Body of pancreas (tissue), 4 donors: Measurements from ENCODE around the gene AWAT2.

Source experiments
- CTCF ChIP-seq, 7 experiments: fragments of 450-650 bp in 4 of 7; fragments of 200-600 bp in 3 of 7; sonication (generic) in 3 of 7; IDR thresholded peaks; one replicate each; pipeline ENCODE4 v1.5.1; 2016 to 2019; ENCODE audit warnings: antibody characterized with exemption in 7 of 7
- POLR2A ChIP-seq, 3 donors: fragments of 450-650 bp; IDR thresholded peaks; one replicate each; pipeline ENCODE4 v1.6.1; 2016; ENCODE audit warnings: antibody characterized with exemption in 3 of 3, mild to moderate bottlenecking in 2 of 3

GRCh38 chrX:70082723-70083122, 33.0 kb upstream of the AWAT2 start:
- TF ChIP-seq CTCF (IDR thresholded peaks at IDR 0.05) (no peak), POLR2A (IDR thresholded peaks at IDR 0.05) (no peak)
